ENCODE measurements around the gene RBCK1. TPM values are rescaled to one million over a fixed set of nuclear protein-coding genes. Genes with fewer than 3 reads are reported as not detected.

RBCK1 gene
- total and polyA plus RNA-seq, 10 donors = 78.6 to 152 (median 102) TPM

DNA sequence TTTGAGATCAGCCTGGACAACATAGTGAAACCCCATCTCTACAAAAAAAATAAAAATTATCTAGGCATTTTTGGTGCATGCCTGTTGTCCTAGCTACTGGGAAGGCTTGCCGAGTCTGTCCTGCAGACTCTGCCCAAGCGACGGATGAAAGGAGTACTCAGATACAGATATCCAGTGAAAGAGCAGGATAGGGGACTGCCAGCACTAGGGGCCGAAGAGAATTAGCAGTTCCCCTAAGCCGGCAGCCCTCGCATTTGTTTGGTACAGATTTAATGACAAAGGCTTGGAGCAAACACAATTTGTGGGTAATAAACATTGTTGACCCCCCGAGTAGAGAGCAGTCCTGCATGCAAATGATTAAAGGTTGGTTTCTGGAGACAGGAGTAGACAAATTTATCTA is 59.7 kb downstream of the RBCK1 start:
- WGBS, 5 donors = 82 to 95% (median 90%) methylated on average over 7 of the region's 7 CpGs
- Histone ChIP-seq H3K27me3 (replicated peaks in 1 of 7) (peaks cover 0 to 5% (median 0%) of the 10 kb centered on the region in 7 donors), H3K9me3 (peaks cover 0 to 15% (median 2%) of the 10 kb centered on the region in 8 donors), H3K4me1 (peaks cover 4 to 9% (median 6%) of the 10 kb centered on the region in 6 donors), H3K27ac (no peak overlapping the region), H3K4me3 (no peak overlapping the region), H3K36me3 (no peaks in the 10 kb centered on the region)
- intact Hi-C loops (cut with DNase I; ENCODE audit: low total_unique reads) = no loop called here
- no peak for TF ChIP-seq POLR2A (IDR thresholded peaks at IDR 0.05)
- TF ChIP-seq, protein P1, sequence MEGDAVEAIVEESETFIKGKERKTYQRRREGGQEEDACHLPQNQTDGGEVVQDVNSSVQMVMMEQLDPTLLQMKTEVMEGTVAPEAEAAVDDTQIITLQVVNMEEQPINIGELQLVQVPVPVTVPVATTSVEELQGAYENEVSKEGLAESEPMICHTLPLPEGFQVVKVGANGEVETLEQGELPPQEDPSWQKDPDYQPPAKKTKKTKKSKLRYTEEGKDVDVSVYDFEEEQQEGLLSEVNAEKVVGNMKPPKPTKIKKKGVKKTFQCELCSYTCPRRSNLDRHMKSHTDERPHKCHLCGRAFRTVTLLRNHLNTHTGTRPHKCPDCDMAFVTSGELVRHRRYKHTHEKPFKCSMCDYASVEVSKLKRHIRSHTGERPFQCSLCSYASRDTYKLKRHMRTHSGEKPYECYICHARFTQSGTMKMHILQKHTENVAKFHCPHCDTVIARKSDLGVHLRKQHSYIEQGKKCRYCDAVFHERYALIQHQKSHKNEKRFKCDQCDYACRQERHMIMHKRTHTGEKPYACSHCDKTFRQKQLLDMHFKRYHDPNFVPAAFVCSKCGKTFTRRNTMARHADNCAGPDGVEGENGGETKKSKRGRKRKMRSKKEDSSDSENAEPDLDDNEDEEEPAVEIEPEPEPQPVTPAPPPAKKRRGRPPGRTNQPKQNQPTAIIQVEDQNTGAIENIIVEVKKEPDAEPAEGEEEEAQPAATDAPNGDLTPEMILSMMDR (IDR thresholded peaks at IDR 0.05 in 8 of 11, conservative IDR thresholded peaks at IDR 0.05 in 3 of 11) = no peak
- TF ChIP-seq POLR2AphosphoS5 (IDR thresholded peaks at IDR 0.05) = no peak
- no peak for DNase-seq

DNA sequence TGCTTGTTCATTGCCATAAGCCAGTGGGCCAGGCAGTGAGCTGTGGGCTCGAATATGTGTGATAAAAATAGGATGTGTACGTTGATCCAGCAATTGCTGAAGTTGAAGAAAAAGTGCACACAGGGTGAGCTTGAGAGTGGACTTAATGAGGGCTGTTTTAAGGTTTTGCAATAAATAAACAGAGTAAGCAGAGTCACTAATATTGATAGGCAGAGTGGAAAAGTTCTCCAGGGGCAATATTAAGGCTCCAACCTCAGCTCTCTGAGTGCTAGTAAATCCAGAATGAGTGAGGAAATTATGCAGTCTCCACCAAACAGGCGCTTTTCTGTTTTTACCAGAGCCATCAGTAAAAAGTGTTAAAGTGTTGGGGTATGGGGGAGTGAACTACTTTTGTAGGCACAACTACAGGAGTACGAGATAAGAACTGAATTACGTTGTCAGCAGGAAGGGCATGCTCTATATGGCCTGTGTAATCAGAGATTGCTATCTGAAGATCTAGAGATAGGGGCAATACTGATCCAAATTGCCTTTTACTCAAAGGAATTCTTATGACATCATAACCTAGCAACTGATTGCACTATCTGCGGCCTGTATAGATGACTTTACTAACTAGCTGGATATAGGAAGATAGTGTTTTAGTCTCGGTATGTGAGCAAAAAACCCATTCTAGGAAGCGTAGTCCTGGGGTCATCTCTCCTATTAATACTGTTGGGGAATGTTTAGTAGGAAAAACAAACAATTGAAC is 61.8 kb downstream of the RBCK1 start:
- intact Hi-C loops (cut with DNase I; ENCODE audit: low total_unique reads) = no loop called here
- no peak overlapping the region for H3K27ac ChIP-seq
- peaks cover 0 to 8% (median 0%) of the 10 kb centered on the region in 6 donors for H3K36me3 ChIP-seq
- H3K27me3 ChIP-seq (replicated peaks in 1 of 7) = peaks cover 0 to 5% (median 0%) of the 10 kb centered on the region in 7 donors
- no peaks in the 10 kb centered on the region for H3K4me1 ChIP-seq
- 83 to 86% (median 85%) methylated on average over 8 of the region's 8 CpGs for WGBS, 5 donors
- no peak for DNase-seq
- H3K9me3 ChIP-seq = peaks cover 0 to 15% (median 2%) of the 10 kb centered on the region in 8 donors
- TF ChIP-seq, protein P1 (IDR thresholded peaks at IDR 0.05 in 8 of 11, conservative IDR thresholded peaks at IDR 0.05 in 3 of 11) = no peak
- TF ChIP-seq POLR2A (IDR thresholded peaks at IDR 0.05) (no peak), POLR2AphosphoS5 (IDR thresholded peaks at IDR 0.05) (no peak)
- no peak overlapping the region for H3K4me3 ChIP-seq

DNA sequence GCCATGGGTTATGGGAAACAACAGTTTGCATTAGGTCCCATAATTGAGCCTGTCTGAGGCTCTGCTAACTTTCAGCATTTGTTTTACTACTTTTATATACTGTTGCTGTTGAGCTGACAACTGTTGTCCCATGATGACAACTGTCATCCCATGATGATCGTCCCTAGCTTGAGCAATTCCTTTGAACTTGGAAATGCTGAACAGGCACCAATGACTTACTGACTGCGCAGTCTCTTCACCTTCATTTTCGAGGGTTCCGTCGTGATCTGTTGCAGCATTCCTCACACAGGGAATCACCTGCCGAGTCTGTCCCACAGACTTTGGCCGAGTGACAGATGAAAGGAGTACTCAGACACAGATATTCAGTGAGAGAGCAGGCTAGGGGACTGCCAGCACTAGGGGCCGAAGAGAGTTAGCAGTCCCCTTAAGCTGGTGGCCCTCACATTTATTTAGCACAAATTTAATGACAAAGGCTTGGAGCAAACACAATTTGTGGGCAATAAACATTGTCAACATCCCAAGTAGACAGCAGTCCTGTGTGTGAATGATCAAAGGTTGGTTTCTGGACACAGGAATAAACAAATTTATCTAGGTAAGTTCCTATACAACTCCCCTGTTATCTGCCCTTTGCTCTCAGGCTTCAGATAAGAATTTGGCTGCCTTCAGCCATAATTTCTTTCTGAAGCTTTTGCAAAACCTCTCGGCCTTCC is 64.2 kb downstream of the RBCK1 start:
- intact Hi-C loops (cut with DNase I; ENCODE audit: low total_unique reads) = no loop called here
- Histone ChIP-seq H3K36me3 (peaks cover 0 to 27% (median 0%) of the 10 kb centered on the region in 6 donors), H3K4me3 (no peak overlapping the region), H3K9me3 (peaks cover 0 to 15% (median 2%) of the 10 kb centered on the region in 8 donors), H3K4me1 (no peaks in the 10 kb centered on the region), H3K27me3 (replicated peaks in 1 of 7) (peaks cover 0 to 5% (median 0%) of the 10 kb centered on the region in 7 donors), H3K27ac (no peak overlapping the region)
- DNase-seq = no peak
- no peak for TF ChIP-seq POLR2AphosphoS5 (IDR thresholded peaks at IDR 0.05)
- TF ChIP-seq, protein P1 (IDR thresholded peaks at IDR 0.05 in 8 of 11, conservative IDR thresholded peaks at IDR 0.05 in 3 of 11) = no peak
- no peak for TF ChIP-seq POLR2A (IDR thresholded peaks at IDR 0.05)
- 87 to 95% (median 94%) methylated on average over 9 of the region's 9 CpGs for WGBS, 5 donors

DNA sequence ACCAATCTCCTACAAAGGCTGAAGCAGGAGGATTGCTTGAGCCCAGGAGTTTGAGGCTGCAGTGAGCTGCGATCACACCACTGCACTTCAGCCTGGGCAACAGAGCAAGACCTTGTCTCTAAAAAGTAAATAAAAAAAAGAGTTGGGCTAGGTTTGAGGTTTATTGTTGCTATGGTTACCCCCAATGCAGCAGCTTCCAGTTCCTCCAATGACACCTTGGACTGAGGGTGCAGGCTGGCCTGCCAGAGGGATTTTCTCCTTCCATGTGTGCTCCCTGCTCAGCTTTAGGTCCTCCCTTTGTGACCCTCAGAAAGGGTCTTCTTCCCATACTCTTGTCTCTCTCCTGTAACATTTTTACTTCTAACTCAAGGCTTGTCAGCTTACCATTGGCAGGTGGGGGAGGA is 64.8 kb downstream of the RBCK1 start:
- H3K27me3 ChIP-seq (replicated peaks in 1 of 7) = peaks cover 0 to 3% (median 0%) of the 10 kb centered on the region in 7 donors
- peaks cover 0 to 33% (median 1%) of the 10 kb centered on the region in 6 donors for H3K36me3 ChIP-seq
- H3K9me3 ChIP-seq = peaks cover 0 to 9% (median 2%) of the 10 kb centered on the region in 8 donors
- TF ChIP-seq POLR2AphosphoS5 (IDR thresholded peaks at IDR 0.05) (no peak), POLR2A (IDR thresholded peaks at IDR 0.05) (no peak)
- TF ChIP-seq, protein P1 (IDR thresholded peaks at IDR 0.05 in 8 of 11, conservative IDR thresholded peaks at IDR 0.05 in 3 of 11) = no peak
- H3K4me3 ChIP-seq = no peak overlapping the region
- WGBS, 5 donors = 86 to 94% (median 90%) methylated on average over 1 of the region's 1 CpG
- intact Hi-C loops (cut with DNase I; ENCODE audit: low total_unique reads) = no loop called here
- no peaks in the 10 kb centered on the region for H3K4me1 ChIP-seq
- DNase-seq = no peak
- no peak overlapping the region for H3K27ac ChIP-seq
